Epithelial cell of esophagus (primary cell): ENCODE results near the gene ZDHHC14.

Experiments used
- DNase-seq: peaks from one replicate; pipeline ENCODE4 v3.0.0; 2010; ENCODE audit warnings: low read depth
- H3K4me3 ChIP-seq: 2 replicates; pipeline ENCODE4 v1.5.1; 2011; ENCODE audit warnings: mild to moderate bottlenecking, low read length, control low read depth
- CTCF ChIP-seq: IDR thresholded peaks from 2 replicates; pipeline ENCODE4 v1.5.1; 2011; ENCODE audit warnings: low read depth, mild to moderate bottlenecking, low read length, control low read depth, inconsistent platforms; ENCODE audit not compliant: insufficient read depth; ENCODE audit errors: missing control alignments

The ZDHHC14 gene

GRCh38 chr6:157649311-157650260, 268.6 kb downstream of the ZDHHC14 start:
- DNase-seq = no peak
- H3K4me3 ChIP-seq = no peak overlapping the region
- TF ChIP-seq CTCF = no peak

GRCh38 chr6:157650261-157650640, 269.3 kb downstream of the ZDHHC14 start:
- DNase-seq = no peak
- no peak for TF ChIP-seq CTCF
- H3K4me3 ChIP-seq = no peak overlapping the region

- no peak for TF ChIP-seq CTCF
- DNase-seq = no peak
These were observed 269.8 kb downstream of the ZDHHC14 start for GRCh38 chr6:157650801-157651200.

GRCh38 chr6:157651731-157652490, 270.9 kb downstream of the ZDHHC14 start:
- no peak for TF ChIP-seq CTCF
- DNase-seq = no peak

More at GRCh38 chr6:157650801-157651200, 269.8 kb downstream of the ZDHHC14 start:
- no peak overlapping the region for H3K4me3 ChIP-seq

GRCh38 chr6:157652601-157653363, 271.8 kb downstream of the ZDHHC14 start:
- DNase-seq = no peak
- no peak for TF ChIP-seq CTCF
- no peak overlapping the region for H3K4me3 ChIP-seq

More at GRCh38 chr6:157651731-157652490, 270.9 kb downstream of the ZDHHC14 start:
- no peak overlapping the region for H3K4me3 ChIP-seq

GRCh38 chr6:157653521-157653920, 272.5 kb downstream of the ZDHHC14 start:
- no peak overlapping the region for H3K4me3 ChIP-seq
- DNase-seq = no peak
- TF ChIP-seq CTCF = no peak
